ENCODE results near the gene WIPF2. TPM values are rescaled to one million over a fixed set of nuclear protein-coding genes. Genes with fewer than 3 reads are reported as not detected.
"Not testable (repeated sequence)": the region's sequence is repeated elsewhere in the genome, so short reads cannot be mapped to it uniquely, and the experiment has no call there.

The WIPF2 gene
- total RNA-seq, 2 donors from 2014 or later: 25.7 to 26.4 TPM

DNA sequence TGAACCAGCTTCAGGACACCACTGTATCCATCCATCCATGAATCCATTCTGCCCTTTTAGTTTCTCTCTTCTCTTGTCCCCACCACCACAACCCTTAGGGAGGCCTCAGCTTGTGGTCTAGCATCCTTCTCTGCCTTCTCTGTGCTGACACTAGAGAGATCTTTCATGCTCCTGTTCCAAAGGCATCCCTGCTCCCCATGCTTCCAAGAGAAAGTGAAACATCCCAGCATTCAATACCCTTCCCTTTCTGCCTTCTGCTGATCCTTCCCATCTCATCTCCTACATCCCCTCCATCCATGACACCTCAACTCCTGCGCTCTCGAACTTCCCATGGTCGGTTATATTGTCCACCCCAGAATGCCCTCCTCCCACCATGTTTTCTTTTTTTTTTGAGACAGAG, 31.9 kb upstream of the WIPF2 start:
- H3K27ac Mint-ChIP-seq: no peak overlapping the region
- ATAC-seq (no peak), DNase-seq (ENCODE audit: low spot score in 2 of 2) (no peak)
- no peaks in the 10 kb centered on the region for H3K9me3 Mint-ChIP-seq
- no peaks in the 10 kb centered on the region for H3K36me3 Mint-ChIP-seq

DNA sequence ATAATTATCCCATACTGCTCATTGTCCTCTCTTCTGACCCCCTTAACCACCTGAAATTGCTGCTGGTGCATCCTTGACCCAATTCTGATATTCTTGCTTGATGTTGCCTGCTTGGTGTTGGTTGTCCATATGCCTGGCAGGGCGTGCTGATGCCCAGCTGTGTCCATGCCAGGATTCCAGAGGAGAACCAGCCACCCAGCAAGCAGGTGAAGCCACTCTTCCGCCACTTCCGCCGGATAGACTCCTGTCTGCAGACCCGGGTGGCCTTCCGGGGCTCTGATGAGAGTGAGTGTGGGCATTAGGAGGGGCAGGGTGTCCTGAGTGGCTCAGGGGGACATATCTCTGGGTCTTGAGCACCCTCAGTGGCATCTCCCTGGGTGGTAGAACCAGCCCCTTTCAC, 30.4 kb upstream of the WIPF2 start:
- Mint-ChIP-seq H3K36me3 (no peaks in the 10 kb centered on the region), H3K9me3 (no peaks in the 10 kb centered on the region), H3K27ac (no peak overlapping the region)
- ATAC-seq (no peak), DNase-seq (ENCODE audit: low spot score in 2 of 2) (no peak)

DNA sequence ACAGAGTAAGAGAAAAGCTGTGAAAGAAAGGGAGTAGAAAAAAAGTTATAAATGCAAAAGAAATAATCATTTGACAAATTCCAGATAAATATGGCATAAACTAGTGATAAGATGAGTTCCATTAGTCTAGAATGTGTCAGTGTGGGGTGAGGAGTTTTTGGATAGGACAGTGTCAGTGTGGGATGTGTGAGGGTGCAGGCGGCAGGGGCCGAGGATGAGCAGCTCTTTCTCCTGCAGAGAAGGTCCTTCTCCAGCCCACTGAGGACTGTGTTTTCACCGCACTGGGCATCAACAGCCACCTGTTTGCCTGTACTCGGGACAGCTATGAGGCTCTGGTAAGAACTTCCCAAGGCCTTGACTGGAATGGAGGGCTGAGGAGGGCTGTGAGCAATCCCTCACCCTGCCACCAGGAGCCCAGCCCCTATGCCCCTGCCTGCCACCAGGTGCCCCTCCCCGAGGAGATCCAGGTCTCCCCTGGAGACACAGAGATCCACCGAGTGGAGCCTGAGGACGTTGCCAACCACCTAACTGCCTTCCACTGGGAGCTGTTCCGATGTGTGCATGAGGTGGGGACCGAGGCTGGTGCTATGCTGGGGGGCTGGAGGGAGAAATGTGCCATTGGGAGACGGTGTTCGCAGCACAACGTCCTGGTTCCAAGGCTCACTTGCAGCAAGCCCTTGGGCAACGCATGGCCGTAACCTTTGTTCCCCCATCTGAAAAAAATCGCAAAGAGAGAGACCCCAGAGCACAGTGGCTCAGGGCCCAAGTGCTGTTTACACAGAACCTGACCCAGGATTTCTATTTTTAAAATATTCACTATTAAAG, 28.7 kb upstream of the WIPF2 start:
- Mint-ChIP-seq H3K9me3 (no peaks in the 10 kb centered on the region), H3K27ac (no peak overlapping the region), H3K36me3 (no peaks in the 10 kb centered on the region)
- DNase-seq (ENCODE audit: low spot score in 2 of 2) (peak in 1 of 2 donors; percentile 46), ATAC-seq (peak in 1 of 2 donors; percentile 61)

DNA sequence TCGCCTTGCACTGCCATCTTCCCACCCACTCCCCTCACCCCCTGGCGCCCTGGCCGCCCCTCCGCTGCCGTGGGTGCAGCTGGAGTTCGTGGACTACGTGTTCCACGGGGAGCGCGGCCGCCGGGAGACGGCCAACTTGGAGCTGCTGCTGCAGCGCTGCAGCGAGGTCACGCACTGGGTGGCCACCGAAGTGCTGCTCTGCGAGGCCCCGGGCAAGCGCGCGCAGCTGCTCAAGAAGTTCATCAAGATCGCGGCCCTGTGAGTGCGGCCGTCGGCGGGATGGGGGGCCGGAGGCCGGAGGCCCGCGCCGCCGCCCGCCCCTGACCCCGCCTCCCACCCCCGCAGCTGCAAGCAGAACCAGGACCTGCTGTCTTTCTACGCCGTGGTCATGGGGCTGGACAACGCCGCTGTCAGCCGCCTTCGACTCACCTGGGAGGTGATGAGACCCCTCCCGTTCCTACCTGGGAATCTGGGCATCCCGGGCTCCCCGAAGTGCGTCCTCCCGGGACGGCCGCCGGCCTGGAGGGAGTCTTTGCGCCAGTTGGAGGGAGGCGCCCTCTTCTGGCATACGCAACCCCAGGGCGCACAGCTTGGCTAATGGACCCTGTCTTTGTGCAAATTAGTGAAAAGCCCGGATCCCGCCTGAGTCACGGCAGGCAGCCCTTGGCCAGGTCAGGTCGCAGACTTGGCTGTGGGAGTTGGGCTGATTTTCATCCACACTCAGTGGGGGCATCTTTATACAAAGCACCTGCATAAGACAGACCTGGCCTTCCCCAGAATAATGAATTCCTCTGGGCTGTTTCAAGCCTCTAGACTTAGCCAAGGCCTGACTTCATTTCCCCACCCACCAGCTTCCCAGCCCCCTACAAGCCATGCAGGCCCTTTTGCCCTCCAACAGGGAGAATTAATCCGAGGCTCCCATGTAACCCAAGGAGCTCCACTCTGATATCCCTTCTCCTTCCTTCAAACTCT, 27.6 kb upstream of the WIPF2 start:
- DNase-seq (ENCODE audit: low spot score in 2 of 2) (peak; percentile 71 to 72), ATAC-seq (peak; percentile 88 to 89)
- no peaks in the 10 kb centered on the region for H3K9me3 Mint-ChIP-seq
- no peaks in the 10 kb centered on the region for H3K36me3 Mint-ChIP-seq
- H3K27ac Mint-ChIP-seq: peak overlapping the region in 1 of 2 donors; percentile 29

DNA sequence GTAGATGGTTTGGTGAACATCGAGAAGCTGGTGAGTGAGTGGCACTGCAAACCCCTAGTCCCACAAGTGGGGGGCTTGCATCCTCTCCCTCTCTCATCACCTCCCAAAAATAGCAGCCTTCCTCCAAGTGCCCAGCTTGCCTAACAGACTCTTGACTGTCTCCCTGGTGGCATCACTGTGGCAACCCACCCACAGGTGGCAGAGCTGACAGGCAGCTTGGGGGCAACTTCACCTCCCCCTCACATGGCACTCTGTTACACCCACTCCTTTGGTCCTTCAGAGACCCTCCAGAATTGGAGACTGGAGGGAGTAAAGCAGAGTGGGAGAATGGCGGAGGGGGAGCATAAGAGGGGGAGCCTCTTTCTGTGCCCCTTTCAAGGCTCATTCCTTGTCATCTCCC, 26.1 kb upstream of the WIPF2 start:
- H3K27ac Mint-ChIP-seq: no peak overlapping the region

DNA sequence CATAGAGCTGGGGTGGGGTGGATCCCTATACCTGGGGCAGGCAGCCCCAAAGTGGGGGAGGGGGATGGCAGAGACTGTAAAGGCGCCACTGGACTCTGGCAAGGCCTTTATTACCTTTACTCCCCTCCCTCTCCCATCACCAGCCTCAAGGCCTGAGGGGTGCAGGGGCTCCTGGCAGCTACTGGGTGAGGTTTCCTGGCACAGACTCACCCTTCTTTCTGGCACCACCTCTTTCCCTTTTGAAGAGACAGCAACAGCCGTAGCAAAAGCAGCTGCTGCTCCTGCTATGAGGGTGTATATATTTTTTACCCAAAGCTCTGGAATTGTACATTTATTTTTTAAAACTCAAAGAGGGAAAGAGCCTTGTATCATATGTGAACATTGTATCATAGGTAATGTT, 24.3 kb upstream of the WIPF2 start:
- Mint-ChIP-seq H3K36me3 (no peaks in the 10 kb centered on the region), H3K27ac (peak overlapping the region in 1 of 2 donors; percentile 53), H3K9me3 (no peaks in the 10 kb centered on the region)
- no peak for ATAC-seq
- DNase-seq (ENCODE audit: low spot score in 2 of 2): no peak

More for the DNA sequence above, 26.1 kb upstream of the WIPF2 start:
- ATAC-seq (no peak), DNase-seq (ENCODE audit: low spot score in 2 of 2) (no peak)
- Mint-ChIP-seq H3K9me3 (no peaks in the 10 kb centered on the region), H3K36me3 (no peaks in the 10 kb centered on the region)

DNA sequence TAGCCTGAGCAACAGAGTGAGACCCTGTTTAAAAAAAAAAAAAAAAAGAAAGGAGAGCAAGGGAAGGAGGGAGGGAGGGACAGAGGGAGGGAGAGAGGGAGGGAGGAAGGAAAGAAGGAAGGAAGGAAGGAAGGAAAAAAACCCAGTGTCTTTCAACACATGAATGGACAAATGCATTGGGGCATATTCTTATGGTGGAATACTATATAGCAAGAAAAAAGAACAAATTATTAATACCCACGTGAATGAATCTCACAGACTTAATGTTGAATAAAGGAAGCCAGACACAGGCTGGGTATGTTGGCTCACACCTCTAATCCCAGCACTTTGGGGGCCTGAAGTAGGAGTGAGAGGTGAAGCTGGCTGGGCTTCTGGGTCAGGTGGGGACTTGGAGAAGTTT, 21.6 kb upstream of the WIPF2 start:
- Mint-ChIP-seq H3K27ac (peak overlapping the region in 1 of 2 donors; percentile 18), H3K9me3 (no peaks in the 10 kb centered on the region), H3K36me3 (no peaks in the 10 kb centered on the region)
- ATAC-seq (no peak), DNase-seq (ENCODE audit: low spot score in 2 of 2) (no peak)

DNA sequence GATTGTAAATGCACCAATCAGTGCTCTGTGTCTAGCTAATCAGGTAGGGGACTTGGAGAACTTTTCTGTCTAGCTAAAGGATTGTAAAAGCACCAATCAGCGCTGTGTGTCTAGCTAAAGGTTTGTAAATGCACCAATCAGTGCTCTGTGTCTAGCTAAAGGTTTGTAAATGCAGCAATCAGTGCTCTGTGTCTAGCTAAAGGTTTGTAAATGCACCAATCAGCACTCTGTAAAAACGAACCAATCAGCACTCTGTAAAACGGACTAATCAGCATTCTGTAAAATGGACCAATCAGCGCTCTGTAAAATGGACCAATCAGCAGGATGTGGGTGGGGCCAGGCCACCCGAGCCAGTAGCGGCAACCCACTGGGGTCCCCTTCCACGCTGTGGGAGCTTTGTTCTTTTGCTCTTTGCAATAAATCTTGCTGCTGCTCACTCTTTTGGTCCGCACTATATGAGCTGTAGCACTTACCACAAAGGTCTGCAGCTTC, 21.1 kb upstream of the WIPF2 start:
- ATAC-seq: peak; percentile 25 to 35
- H3K36me3 Mint-ChIP-seq; H3K27ac Mint-ChIP-seq; H3K9me3 Mint-ChIP-seq; DNase-seq (ENCODE audit: low spot score in 2 of 2): not testable (repeated sequence)

DNA sequence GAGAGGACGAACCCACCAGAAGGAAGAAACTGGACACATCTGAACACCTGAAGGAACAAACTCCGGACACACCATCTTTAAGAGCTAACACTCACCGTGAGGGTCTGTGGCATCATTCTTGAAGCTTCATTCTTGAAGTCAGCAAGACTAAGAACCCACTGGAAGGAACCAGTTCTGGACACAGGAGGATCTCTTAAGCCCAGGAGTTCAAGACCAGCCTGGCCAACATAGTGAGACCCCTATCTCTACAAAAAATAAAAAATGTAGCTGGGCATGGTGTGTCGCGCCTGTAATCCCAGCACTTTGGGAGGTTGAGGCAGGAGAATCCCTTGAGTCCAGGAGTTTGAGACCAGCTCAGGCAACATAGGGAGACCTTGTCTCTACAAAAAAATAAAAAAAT, 20.5 kb upstream of the WIPF2 start:
- Mint-ChIP-seq H3K36me3 (no peaks in the 10 kb centered on the region), H3K27ac (no peak overlapping the region)

DNA sequence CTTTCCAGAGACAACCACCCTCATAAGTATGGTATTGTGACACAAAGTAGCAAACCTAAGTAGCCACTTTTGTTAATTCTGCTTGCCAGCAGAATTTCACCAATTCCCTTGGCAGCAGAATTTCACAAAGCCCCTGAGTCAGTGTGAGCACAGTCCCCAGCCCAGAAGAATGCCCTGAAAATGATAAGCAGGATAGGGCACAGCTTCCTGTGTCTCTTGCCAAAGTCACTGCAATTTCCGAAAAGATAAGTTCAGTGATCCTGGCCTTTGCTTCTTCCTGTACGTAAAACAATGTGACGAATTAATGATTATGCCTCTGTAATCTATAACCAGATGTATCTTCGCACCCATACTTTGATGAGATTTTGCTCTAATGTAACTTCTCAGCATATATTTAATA, 16.0 kb upstream of the WIPF2 start:
- no peaks in the 10 kb centered on the region for H3K9me3 Mint-ChIP-seq
- no peaks in the 10 kb centered on the region for H3K36me3 Mint-ChIP-seq
- H3K27ac Mint-ChIP-seq: no peak overlapping the region
- DNase-seq (ENCODE audit: low spot score in 2 of 2) (no peak), ATAC-seq (no peak)

More for the DNA sequence above, 20.5 kb upstream of the WIPF2 start:
- no peaks in the 10 kb centered on the region for H3K9me3 Mint-ChIP-seq
- ATAC-seq: no peak
- no peak for DNase-seq (ENCODE audit: low spot score in 2 of 2)

DNA sequence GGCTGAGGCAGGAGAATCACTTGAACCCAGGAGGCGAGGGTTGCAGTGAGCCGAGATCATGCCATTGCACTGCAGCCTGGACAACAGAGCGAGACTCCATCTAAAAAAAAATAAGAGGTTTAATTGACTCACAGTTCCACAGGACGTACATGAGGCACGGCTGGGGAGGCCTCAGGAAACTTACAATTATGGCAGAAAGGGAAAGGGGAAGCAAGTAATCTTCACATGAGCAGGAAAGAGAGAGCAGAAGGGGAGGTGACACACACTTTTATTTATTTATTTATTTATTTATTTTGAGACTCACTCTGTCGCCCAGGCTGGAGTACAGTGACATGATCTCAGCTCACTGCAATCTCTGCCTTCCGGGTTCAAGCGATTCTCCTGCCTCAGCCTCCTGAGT, 12.9 kb upstream of the WIPF2 start:
- not testable (repeated sequence) for H3K36me3 Mint-ChIP-seq; H3K27ac Mint-ChIP-seq; ATAC-seq; H3K9me3 Mint-ChIP-seq; DNase-seq (ENCODE audit: low spot score in 2 of 2)

DNA sequence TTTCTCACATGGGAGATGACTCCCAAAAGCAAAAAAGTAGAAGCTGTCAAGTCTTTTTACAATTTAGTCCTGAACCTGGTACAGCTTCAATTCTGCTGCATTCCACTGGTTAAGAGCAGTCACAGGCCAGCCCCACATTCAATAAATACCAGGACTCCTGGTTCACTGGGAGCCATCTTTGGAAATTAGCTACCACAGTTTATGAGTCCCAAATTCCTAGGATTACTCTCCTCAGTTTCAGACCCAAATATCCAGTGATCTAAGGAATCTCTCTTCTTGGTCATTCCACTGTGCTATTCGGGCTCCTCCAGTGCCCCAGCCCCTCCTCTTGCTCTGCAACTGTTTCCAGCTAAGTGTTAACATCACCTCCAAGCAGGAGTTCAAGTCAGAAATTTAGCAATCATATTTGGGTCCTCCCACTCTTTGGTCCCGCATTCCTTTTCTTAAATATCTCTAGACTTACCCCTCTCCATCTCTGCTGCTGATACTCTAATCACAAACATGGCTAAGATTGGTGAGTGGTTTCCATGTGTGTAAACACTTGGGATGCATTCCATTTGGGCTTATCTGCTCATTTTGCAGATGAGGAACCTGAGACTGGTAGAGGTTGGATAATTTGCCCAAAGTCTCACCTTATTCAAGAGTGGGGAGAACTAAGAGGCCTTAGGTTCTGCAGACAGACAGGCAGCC, 9.6 kb upstream of the WIPF2 start:
- Mint-ChIP-seq H3K27ac (no peak overlapping the region), H3K36me3 (no peaks in the 10 kb centered on the region), H3K9me3 (no peaks in the 10 kb centered on the region)
- ATAC-seq: no peak
- DNase-seq (ENCODE audit: low spot score in 2 of 2): no peak

DNA sequence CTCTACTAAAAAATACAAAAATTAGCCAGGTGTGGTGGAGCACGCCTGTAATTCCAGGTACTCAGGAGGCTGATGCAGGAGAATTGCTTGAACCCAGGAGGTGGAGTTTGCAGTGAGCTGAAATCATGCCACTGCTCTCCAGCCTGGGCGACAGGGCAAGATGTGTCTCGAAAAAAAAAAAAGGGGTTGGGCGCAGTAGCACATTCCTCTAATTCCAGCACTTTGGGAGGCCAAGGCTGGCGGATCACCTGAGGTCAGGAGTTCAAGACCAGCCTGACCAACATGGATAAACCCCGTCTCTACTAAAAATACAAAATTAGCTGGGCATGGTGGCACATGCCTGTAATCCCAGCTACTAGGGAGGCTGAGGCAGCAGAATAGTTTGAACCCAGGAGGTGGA, 5.2 kb upstream of the WIPF2 start:
- H3K9me3 Mint-ChIP-seq; H3K36me3 Mint-ChIP-seq; ATAC-seq; H3K27ac Mint-ChIP-seq; DNase-seq (ENCODE audit: low spot score in 2 of 2): not testable (repeated sequence)

DNA sequence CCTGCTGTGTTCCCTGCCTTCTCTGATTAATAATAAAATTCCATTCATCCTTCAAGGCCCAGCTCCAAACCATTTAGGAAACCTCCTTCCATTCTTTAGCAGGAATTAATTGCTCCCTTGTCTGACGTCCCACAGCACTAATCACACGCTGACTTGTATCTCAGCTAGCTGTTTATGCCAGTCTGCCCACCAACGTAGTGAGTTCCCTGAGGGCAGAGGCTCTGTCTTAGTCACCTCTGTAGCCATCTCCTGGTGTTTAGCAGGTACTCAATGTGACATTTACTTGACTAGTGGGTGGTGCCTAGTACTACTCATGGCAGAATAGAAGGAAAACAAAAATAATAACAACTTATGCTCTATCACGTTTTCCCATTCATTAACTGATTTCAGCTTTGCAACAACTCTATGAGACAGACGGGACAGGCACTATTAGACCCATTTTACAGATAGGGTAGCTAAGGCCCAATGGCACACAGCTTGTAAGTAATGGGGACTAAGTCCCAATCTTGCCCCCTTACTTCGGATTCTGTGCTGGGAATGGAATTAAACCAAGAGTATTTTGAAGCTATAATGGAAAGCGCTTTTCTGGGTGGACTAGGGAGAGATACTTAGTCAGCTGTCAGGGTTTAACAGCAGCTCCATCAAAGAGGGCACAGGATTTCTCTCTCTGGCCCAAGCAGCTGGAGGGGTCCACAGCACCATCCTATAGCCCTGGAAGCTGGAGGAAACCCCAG, 931 bp upstream of the WIPF2 start:
- peaks cover 5 to 8% of the 10 kb centered on the region in 2 donors for H3K36me3 Mint-ChIP-seq
- no peaks in the 10 kb centered on the region for H3K9me3 Mint-ChIP-seq
- H3K27ac Mint-ChIP-seq: peak overlapping the region; percentile 98 to 100
- no peak for DNase-seq (ENCODE audit: low spot score in 2 of 2)
- ATAC-seq: peak in 1 of 2 donors; percentile 15

DNA sequence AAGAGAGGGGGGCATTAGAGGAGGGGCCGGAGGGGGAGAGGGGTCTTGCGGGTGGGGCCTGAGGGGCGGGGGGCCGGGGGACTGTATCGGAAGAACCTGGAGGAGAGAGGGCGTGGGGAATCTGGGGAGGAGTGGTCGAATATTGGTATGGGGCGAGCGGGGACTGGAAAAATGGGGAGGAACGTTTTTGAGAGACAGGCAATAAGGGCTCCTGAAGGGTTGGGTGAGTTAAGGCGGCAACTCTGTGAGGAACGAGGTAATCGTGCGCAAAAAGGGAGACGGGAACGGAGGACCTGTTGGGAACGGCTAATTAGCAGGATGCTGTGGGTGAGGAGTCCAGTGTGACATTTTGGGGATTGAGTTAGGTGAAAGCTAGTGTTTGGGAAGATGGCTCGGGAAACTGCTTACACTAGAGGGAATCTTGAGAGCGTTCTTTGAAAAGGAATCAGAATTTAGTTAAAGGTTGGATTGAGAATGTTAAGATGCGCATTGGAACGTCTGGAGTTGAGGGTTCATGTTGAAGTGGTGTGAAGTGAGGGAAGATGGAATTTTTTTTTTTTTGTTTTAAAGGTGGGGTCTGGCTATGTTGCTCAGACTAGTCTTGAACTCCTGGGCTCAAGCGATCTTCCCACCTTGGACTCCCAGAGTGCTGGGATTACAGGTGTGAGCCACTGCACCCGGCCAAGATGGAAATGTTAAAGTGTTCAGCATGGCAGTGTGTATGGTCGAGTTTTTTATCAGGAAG, 662 bp downstream of the WIPF2 start:
- Mint-ChIP-seq H3K9me3 (no peaks in the 10 kb centered on the region), H3K27ac (peak overlapping the region; percentile 96 to 98), H3K36me3 (peaks cover 8 to 9% of the 10 kb centered on the region in 2 donors)
- DNase-seq (ENCODE audit: low spot score in 2 of 2) (peak in 1 of 2 donors; percentile 32), ATAC-seq (peak; percentile 4 to 21)

Data from activated naive CD4-positive, alpha-beta T cell treated with anti-CD3 and anti-CD28 coated beads, Interleukin-2, amount 50 U/mL, for 72 hours (primary cell).